NCI-H2196 treated with DMSO at 0.1 percent for 48 hours (cell line): ENCODE results near the gene ANXA3.

ENCODE experiments used
- DNase-seq: peaks from one replicate; lab custom pipeline; 2025; ENCODE audit not compliant: unreplicated experiment; lab: John Stamatoyannopoulos, UW

Gene ANXA3

GRCh38 chr4:78642934-78643333 is 91.4 kb downstream of the ANXA3 start:
- no peak for DNase-seq

GRCh38 chr4:78644063-78644691 is 92.6 kb downstream of the ANXA3 start:
- no peak for DNase-seq

- DNase-seq: no peak
Observed at GRCh38 chr4:78644744-78645330, 93.3 kb downstream of the ANXA3 start.

- DNase-seq: no peak
Observed at GRCh38 chr4:78645853-78646757, 94.5 kb downstream of the ANXA3 start.

- DNase-seq: no peak
Observed at GRCh38 chr4:78647272-78647671, 95.7 kb downstream of the ANXA3 start.

- no peak for DNase-seq
Observed at GRCh38 chr4:78648640-78649363, 97.2 kb downstream of the ANXA3 start.

- no peak for DNase-seq
Observed at GRCh38 chr4:78650106-78651024, 98.8 kb downstream of the ANXA3 start.

- DNase-seq: no peak
Observed at GRCh38 chr4:78651250-78651860, 99.8 kb downstream of the ANXA3 start.

- no peak for DNase-seq
Observed at GRCh38 chr4:78652282-78652876, 100.8 kb downstream of the ANXA3 start.

GRCh38 chr4:78653655-78654054 is 102.1 kb downstream of the ANXA3 start:
- DNase-seq: no peak

GRCh38 chr4:78654807-78655206 is 103.2 kb downstream of the ANXA3 start:
- DNase-seq: no peak

- no peak for DNase-seq
Observed at GRCh38 chr4:78656968-78657445, 105.4 kb downstream of the ANXA3 start.

- no peak for DNase-seq
Observed at GRCh38 chr4:78659264-78659663, 107.7 kb downstream of the ANXA3 start.

GRCh38 chr4:78659665-78660064 is 108.1 kb downstream of the ANXA3 start:
- no peak for DNase-seq
